Fibroblast of gingiva (primary cell): ENCODE data around the gene EGFR.

Experiments
- DNase-seq: peaks from one replicate; pipeline ENCODE4 v3.0.0-alpha.2; 2011; ENCODE audit warnings: low read depth

Gene EGFR

GRCh38 chr7:55127622-55128081 is 108.8 kb downstream of the EGFR start:
- peak; percentile 90 for DNase-seq

- peak; percentile 47 for DNase-seq
Observed at GRCh38 chr7:55128693-55129394, 110.0 kb downstream of the EGFR start.

- peak; percentile 59 for DNase-seq
Observed at GRCh38 chr7:55129541-55130394, 111.0 kb downstream of the EGFR start.

GRCh38 chr7:55130395-55131141 is 111.8 kb downstream of the EGFR start:
- peak; percentile 88 for DNase-seq

- no peak for DNase-seq
Observed at GRCh38 chr7:55131142-55131929, 112.5 kb downstream of the EGFR start.

- no peak for DNase-seq
Observed at GRCh38 chr7:55132550-55132889, 113.7 kb downstream of the EGFR start.

GRCh38 chr7:55132890-55133551 is 114.2 kb downstream of the EGFR start:
- peak; percentile 96 for DNase-seq

GRCh38 chr7:55133630-55134358 is 115.0 kb downstream of the EGFR start:
- peak; percentile 92 for DNase-seq

- no peak for DNase-seq
Observed at GRCh38 chr7:55134359-55134725, 115.5 kb downstream of the EGFR start.

- DNase-seq = no peak
Observed at GRCh38 chr7:55134786-55135185, 116.0 kb downstream of the EGFR start.

- no peak for DNase-seq
Observed at GRCh38 chr7:55135462-55135861, 116.6 kb downstream of the EGFR start.

GRCh38 chr7:55138663-55139062 is 119.8 kb downstream of the EGFR start:
- DNase-seq = no peak

GRCh38 chr7:55140221-55140940 is 121.6 kb downstream of the EGFR start:
- peak; percentile 79 for DNase-seq

GRCh38 chr7:55140941-55141278 is 122.1 kb downstream of the EGFR start:
- DNase-seq = no peak

- no peak for DNase-seq
Observed at GRCh38 chr7:55142919-55143600, 124.2 kb downstream of the EGFR start.

GRCh38 chr7:55144333-55145317 is 125.8 kb downstream of the EGFR start:
- DNase-seq = no peak

- DNase-seq = no peak
Observed at GRCh38 chr7:55145606-55146005, 126.8 kb downstream of the EGFR start.

GRCh38 chr7:55147101-55147500 is 128.3 kb downstream of the EGFR start:
- DNase-seq = no peak
